GM12891 (cell line): ENCODE results near the gene CDH10.

Experiments
- POLR2A ChIP-seq: IDR thresholded peaks from 2 replicates; pipeline ENCODE4 v1.6.1; 2011; ENCODE audit warnings: low read depth, low read length, control low read depth
- POLR2AphosphoS5 ChIP-seq: IDR thresholded peaks from 2 replicates; pipeline ENCODE4 v1.6.1; 2011; ENCODE audit warnings: low read depth, low read length, control low read depth
- SPI1 ChIP-seq: IDR thresholded peaks from 2 replicates; pipeline ENCODE4 v1.6.1; 2011; ENCODE audit warnings: low read depth, low read length, control low read depth

GRCh38 chr5:24530906-24531305, 113.9 kb downstream of the CDH10 start:
- TF ChIP-seq POLR2A (no peak), SPI1 (no peak), POLR2AphosphoS5 (no peak)
